Measurements from ENCODE around the gene REEP6.

DNA sequence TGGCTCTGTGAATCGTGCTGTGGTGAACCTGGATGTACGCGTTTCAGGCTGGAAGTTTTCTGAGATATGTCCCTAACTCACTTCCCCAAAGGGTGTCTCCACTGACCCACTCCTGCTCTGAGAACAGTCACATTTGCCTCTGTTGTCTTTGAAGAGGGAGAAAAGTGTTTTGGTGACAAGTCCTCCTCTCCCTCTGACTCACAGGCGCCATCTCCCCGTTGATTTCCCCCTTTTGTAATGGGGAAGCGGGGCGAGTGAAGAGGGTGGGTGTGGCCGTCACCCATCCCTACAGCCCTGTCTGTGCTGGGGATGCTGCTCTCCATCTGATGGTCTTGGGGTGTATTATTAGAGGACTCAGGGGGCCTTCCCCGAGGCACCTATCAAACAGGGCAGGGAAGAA is 31.5 kb upstream of the REEP6 start:
- no peak for TF ChIP-seq EZH2 (IDR thresholded peaks at IDR 0.05; ENCODE audit: insufficient read depth, poor library complexity, severe bottlenecking)
- no peak for TF ChIP-seq EZH2phosphoT487 (IDR thresholded peaks at IDR 0.05; ENCODE audit: insufficient read depth, low read depth)
